Omental fat pad (tissue), 4 donors: ENCODE measurements around the gene GBX2. TPM values are rescaled to one million over a fixed set of nuclear protein-coding genes. Genes with fewer than 3 reads are reported as not detected.

ENCODE experiments used
- ATAC-seq: fragments of 150-250 bp; one replicate; pipeline ENCODE4 v1.9.1; 2016; ENCODE audit warnings: mild to moderate bottlenecking, moderate library complexity; ENCODE audit not compliant: low FRiP score
- DNase-seq: peaks from one replicate; pipeline ENCODE4 v3.0.0-alpha.2; 2019; ENCODE audit warnings: low spot score
- total RNA-seq, 4 donors: library from RNA; depleted of rRNA; stranded (reverse); fragments of >200 nt; gene quantifications; one replicate each; pipeline ENCODE4 v1.1.0, GENCODE V29; 2016
- TF ChIP-seq, protein P1 (sequence below), 3 donors: fragments of 450-650 bp; IDR thresholded peaks; one replicate each; pipeline ENCODE4 v1.5.1; 2016 to 2017; ENCODE audit warnings: antibody characterized with exemption in 3 of 3, mild to moderate bottlenecking in 3 of 3, moderate library complexity in 2 of 3

GBX2 gene
- total RNA-seq, 4 donors from 2014 or later, result not detected

DNA sequence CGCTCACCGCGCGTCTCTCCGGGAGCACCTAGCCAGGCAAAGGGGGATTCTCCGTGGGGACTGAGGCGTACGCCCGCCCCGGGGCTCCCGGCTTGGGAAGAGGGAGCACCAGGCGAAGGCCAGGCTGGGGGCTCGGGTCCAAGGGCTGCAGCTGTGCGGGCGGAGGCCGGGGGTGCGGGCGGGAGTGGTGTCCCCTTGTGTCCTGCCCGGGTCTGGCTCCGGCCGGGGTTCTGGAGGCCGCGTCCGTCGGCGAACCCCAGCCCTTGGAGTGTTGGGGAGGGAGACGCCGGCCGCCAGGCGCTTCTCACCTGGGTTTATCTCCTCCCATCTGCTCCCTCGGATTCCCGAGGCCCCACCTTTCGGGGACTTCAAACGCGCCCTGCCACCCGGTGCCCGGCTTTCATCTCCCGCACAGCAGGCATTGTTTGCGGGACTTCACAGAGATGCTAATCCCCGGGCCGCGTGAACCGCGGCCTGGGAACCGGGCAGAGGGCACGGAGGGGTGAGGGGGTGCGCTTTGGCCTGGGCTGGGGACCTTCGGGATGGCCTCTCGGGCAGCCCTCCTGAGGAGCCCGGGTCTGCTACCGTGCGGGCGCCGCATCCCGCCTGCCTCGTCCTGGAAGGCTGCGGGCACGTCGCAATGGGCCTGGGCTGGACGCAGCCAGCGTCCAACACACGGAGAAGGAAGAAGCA, 5.0 kb upstream of the GBX2 start:
- DNase-seq (peak; percentile 15), ATAC-seq (no peak)
- TF ChIP-seq, protein P1, sequence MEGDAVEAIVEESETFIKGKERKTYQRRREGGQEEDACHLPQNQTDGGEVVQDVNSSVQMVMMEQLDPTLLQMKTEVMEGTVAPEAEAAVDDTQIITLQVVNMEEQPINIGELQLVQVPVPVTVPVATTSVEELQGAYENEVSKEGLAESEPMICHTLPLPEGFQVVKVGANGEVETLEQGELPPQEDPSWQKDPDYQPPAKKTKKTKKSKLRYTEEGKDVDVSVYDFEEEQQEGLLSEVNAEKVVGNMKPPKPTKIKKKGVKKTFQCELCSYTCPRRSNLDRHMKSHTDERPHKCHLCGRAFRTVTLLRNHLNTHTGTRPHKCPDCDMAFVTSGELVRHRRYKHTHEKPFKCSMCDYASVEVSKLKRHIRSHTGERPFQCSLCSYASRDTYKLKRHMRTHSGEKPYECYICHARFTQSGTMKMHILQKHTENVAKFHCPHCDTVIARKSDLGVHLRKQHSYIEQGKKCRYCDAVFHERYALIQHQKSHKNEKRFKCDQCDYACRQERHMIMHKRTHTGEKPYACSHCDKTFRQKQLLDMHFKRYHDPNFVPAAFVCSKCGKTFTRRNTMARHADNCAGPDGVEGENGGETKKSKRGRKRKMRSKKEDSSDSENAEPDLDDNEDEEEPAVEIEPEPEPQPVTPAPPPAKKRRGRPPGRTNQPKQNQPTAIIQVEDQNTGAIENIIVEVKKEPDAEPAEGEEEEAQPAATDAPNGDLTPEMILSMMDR (IDR thresholded peaks at IDR 0.05), result no peak

DNA sequence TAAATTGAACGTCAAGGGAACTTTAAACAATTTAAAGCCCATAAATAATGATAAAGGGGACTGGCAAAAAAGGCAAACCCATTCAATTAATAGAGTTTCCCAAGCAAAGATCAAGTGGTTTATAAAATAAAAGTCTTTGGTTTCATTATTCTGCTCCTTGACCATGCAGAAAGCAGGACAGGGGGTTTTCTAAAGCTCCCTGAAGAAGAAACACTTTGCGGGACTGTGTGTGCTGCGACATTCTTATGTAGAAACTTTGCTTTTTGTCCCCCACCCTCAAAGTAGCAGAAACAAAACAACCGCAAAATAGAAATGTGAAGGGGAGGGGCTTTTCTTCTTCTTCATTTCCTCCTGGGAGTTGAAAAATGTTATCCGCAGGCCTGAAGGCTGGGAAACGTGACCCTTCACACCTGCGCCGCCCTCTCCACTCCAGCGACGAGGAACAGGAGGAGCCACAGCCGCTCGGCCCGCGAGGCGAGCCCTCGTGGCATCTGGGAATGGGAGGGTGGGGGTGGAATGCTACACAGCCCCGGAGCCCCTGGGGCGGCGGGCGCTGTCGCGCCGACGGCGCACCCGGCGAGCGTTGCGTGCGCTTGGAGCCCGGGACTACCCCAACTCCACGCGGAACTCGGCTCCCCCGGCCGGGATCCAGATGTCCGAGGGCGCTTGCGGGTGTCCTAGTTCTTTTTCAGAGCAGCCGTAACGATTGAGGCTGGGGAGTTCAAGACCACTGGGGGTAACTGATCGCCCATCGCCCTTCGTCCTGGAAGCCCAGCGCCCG, 4.3 kb upstream of the GBX2 start:
- DNase-seq (no peak), ATAC-seq (no peak)
- TF ChIP-seq, protein P1 (IDR thresholded peaks at IDR 0.05), result no peak

DNA sequence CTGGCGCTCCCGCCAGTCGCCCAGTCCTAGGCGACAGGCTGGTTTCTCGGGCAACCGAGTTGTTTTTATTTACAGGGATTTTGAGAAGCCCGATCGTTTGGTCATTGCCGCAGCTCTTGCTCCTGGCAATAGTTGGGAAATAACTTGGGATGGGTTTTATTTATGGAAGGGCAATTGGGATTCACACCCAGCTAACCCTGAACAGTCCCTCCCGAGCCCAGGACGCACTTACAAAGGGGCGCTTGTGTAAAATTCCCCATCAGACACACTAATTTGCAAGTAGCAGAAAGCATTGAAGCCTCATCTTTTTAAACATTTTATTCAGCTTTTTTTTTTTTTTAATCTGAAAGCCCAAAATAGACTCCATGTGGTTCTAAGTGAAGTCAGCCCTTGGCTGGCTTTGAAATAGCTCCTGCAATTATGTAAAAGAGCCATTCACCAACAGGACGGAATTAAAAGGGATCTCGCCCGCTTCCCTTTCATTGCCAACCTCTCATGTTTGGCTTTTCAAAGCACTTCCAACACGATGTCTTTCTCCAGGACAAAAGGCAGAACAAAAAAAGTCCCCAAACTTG, 3.6 kb upstream of the GBX2 start:
- no peak for ATAC-seq
- no peak for DNase-seq
- TF ChIP-seq, protein P1 (IDR thresholded peaks at IDR 0.05), result no peak

DNA sequence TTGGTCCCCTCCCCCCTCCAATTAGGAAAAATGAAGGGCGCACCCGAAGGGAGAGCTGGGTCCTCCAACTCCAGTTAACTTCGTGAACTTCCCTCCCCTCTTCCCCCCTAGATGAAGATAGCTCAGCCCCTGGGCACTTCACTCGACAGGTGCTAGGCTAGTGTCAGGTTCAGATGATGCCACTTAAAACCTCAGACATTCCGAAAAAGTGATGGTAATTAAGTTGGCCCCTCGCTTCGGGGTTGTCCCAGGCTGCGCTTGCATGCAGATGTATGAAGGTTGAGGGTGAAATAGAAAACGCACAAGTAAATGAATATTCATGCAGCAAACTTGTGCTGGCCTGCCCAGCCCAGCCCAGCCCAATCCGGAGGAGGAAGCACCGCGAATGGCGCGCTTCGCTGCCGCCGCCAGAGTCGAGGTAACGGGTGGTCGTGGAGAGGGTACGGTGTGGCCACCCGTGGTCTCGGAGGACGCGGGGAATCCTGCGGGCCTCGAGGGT, 3.0 kb upstream of the GBX2 start:
- TF ChIP-seq, protein P1 (IDR thresholded peaks at IDR 0.05), result no peak
- ATAC-seq (no peak), DNase-seq (no peak)

DNA sequence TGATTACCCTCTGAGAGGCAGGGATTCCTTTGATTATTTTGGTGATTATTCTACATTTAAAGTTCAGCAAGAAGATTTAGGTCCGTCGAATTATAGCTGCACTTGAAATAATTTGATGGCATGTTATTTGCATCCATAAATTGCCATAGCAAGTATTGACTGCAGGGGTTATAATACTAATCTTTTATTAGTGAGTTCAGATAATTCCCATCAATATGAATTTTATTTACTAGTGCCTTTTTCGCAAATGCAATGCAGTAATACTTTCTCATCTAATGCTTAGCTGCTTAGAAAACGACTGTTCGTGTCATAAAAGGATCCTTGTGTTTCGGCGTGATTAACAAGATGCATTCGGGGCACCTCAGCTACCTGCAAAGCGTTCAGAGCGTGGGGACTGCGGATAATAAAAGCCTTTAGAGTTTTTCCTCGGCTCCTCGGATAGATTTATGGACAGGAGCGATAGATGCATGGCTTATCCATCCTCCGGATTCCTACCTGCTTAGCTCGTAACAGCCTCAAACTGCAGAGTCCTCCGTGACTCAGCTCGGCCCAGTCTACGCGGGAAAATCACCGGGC, 2.5 kb upstream of the GBX2 start:
- TF ChIP-seq, protein P1 (IDR thresholded peaks at IDR 0.05), result no peak
- ATAC-seq, result no peak
- no peak for DNase-seq

DNA sequence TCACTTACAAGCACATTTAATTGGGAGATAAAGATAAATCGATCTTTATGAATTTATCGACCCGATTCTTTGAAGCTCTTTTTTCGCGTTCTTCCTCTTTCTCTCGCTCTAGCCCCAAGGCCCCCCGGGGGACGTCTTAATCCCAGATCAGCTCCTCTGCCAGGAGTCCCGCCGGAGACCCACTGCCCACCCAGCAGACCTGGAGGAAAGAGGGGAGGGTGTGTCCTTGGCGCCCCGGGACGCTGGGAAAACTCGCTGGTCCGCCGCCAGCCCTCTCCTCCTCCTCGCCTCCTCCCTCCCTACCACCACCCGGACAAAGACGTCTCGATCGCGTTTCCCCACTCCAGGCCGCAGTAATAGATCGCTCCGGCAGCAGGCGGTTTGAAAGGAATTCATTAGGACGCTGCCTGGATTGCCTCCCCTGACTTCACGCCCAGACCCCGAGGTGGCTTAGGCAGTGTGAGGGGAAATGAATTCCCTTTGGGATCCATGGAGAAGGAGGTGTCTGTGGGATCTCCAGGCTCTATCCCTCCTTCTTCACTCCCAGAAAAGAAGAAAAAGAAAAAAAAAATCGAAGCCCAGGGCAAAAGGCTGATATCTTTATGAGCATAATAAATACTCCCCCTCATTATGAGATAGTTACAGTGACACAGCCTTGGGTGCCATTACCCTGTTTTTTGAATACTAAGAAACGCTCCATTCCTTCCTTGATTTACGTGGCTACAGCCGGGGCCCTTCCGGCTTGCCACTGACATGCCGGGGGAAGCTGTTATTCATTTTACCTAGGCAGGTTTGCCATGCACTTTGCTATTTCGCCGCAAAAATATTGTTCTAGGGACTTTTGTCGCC, 1.8 kb upstream of the GBX2 start:
- DNase-seq (no peak), ATAC-seq (no peak)
- TF ChIP-seq, protein P1 (IDR thresholded peaks at IDR 0.05), result no peak
